Suprapubic skin (tissue), 4 donors: ENCODE data around the gene NCK2. TPM values are rescaled to one million over a fixed set of nuclear protein-coding genes. Genes with fewer than 3 reads are reported as not detected.

Experiments used
- DNase-seq, 2 donors: peaks; one replicate each; pipeline ENCODE4 v3.0.0-alpha.2; 2019; ENCODE audit warnings: low spot score in 2 of 2
- H3K27ac ChIP-seq: fragments of 200-600 bp; sonication (generic); one replicate; pipeline ENCODE4 v1.5.1; 2019
- H3K27me3 ChIP-seq: fragments of 200-600 bp; sonication (generic); one replicate; pipeline ENCODE4 v1.5.1; 2019
- H3K36me3 ChIP-seq: fragments of 200-600 bp; sonication (generic); one replicate; pipeline ENCODE4 v1.5.1; 2019
- H3K4me1 ChIP-seq: fragments of 200-600 bp; sonication (generic); one replicate; pipeline ENCODE4 v1.5.1; 2019
- H3K4me3 ChIP-seq: fragments of 200-600 bp; sonication (generic); one replicate; pipeline ENCODE4 v1.5.1; 2019; ENCODE audit warnings: mild to moderate bottlenecking
- H3K9me3 ChIP-seq: fragments of 200-600 bp; sonication (generic); one replicate; pipeline ENCODE4 v1.5.1; 2019
- EP300 ChIP-seq: sonication (generic); formaldehyde crosslinking; IDR thresholded peaks from one replicate; pipeline ENCODE4 v1.6.1; 2017; ENCODE audit warnings: antibody characterized with exemption
- POLR2A ChIP-seq, 2 donors: fragments of 450-650 bp; IDR thresholded peaks; one replicate each; pipeline ENCODE4 v1.6.1; 2017; ENCODE audit warnings: antibody characterized with exemption in 2 of 2, mild to moderate bottlenecking in 2 of 2, moderate library complexity in 2 of 2
- POLR2AphosphoS5 ChIP-seq, 3 donors: sonication (generic); formaldehyde crosslinking; IDR thresholded peaks; one replicate each; pipeline ENCODE4 v1.6.1; 2017; ENCODE audit warnings: antibody characterized with exemption in 3 of 3
- WGBS: methylation state at CpG from one replicate; pipeline ENCODE4 v1.1.5; 2018; 5-methylcytosine and 5-hydroxymethylcytosine counted together
- total RNA-seq, 4 donors: library from RNA; depleted of rRNA; stranded (reverse); fragments of >200 nt; gene quantifications; one replicate each; pipeline ENCODE4 v1.1.0, GENCODE V29; 2016
- TF ChIP-seq, protein P1 (sequence below), 2 donors: fragments of 200-600 bp in 1 of 2; fragments of 450-650 bp in 1 of 2; sonication (generic) in 1 of 2; IDR thresholded peaks; one replicate each; pipeline ENCODE4 v1.5.1; 2016 to 2019; ENCODE audit warnings: antibody characterized with exemption in 2 of 2, mild to moderate bottlenecking in 1 of 2, moderate library complexity in 1 of 2

Gene NCK2
- total RNA-seq, 4 donors from 2014 or later = 40.1 to 59.4 (median 49.2) TPM

GRCh38 chr2:105803773-105804172 is 59.1 kb downstream of the NCK2 start:
- no peak overlapping the region for H3K4me3 ChIP-seq
- 71% methylated on average over 4 of the region's 4 CpGs for WGBS
- no peak for TF ChIP-seq POLR2A (IDR thresholded peaks at IDR 0.05)
- TF ChIP-seq EP300 = no peak
- no peak for TF ChIP-seq POLR2AphosphoS5 (IDR thresholded peaks at IDR 0.05)
- TF ChIP-seq, protein P1, sequence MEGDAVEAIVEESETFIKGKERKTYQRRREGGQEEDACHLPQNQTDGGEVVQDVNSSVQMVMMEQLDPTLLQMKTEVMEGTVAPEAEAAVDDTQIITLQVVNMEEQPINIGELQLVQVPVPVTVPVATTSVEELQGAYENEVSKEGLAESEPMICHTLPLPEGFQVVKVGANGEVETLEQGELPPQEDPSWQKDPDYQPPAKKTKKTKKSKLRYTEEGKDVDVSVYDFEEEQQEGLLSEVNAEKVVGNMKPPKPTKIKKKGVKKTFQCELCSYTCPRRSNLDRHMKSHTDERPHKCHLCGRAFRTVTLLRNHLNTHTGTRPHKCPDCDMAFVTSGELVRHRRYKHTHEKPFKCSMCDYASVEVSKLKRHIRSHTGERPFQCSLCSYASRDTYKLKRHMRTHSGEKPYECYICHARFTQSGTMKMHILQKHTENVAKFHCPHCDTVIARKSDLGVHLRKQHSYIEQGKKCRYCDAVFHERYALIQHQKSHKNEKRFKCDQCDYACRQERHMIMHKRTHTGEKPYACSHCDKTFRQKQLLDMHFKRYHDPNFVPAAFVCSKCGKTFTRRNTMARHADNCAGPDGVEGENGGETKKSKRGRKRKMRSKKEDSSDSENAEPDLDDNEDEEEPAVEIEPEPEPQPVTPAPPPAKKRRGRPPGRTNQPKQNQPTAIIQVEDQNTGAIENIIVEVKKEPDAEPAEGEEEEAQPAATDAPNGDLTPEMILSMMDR (IDR thresholded peaks at IDR 0.05) = no peak
- no peaks in the 10 kb centered on the region for H3K9me3 ChIP-seq
- no peak for DNase-seq
- H3K27me3 ChIP-seq = no peaks in the 10 kb centered on the region
- H3K27ac ChIP-seq = no peak overlapping the region
- H3K4me1 ChIP-seq = peaks cover 52% of the 10 kb centered on the region
- no peaks in the 10 kb centered on the region for H3K36me3 ChIP-seq

GRCh38 chr2:105804266-105804665 is 59.6 kb downstream of the NCK2 start:
- Histone ChIP-seq H3K4me3 (no peak overlapping the region), H3K27me3 (no peaks in the 10 kb centered on the region), H3K4me1 (peaks cover 47% of the 10 kb centered on the region), H3K36me3 (no peaks in the 10 kb centered on the region), H3K9me3 (no peaks in the 10 kb centered on the region), H3K27ac (no peak overlapping the region)
- no peak for DNase-seq
- TF ChIP-seq EP300 = no peak
- TF ChIP-seq POLR2AphosphoS5 (IDR thresholded peaks at IDR 0.05) = no peak
- TF ChIP-seq, protein P1 (IDR thresholded peaks at IDR 0.05) = no peak
- TF ChIP-seq POLR2A (IDR thresholded peaks at IDR 0.05) = no peak
- WGBS = 64% methylated on average over 3 of the region's 3 CpGs

DNA sequence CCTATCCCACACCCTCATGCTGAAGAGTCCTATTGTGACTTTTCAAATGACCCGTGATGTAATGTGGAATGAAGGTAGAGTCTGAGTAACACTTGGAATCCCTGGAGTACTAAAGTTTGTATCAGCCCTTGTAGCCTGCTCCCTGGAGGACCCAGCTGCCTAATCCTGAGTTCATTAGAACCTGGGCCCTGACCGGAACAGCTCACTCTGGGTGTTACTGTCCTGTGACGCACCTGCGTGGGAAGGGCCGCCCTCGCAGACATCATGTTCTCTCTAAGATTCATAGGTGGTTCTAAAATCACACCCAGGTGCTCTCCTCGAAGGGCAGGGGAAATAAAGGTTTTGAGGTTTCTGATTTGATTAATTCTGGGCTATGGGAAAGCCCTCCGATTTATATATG is 62.3 kb downstream of the NCK2 start:
- Histone ChIP-seq H3K4me3 (no peak overlapping the region), H3K9me3 (no peaks in the 10 kb centered on the region), H3K27ac (no peak overlapping the region), H3K4me1 (peaks cover 34% of the 10 kb centered on the region), H3K27me3 (no peaks in the 10 kb centered on the region), H3K36me3 (no peaks in the 10 kb centered on the region)
- TF ChIP-seq POLR2AphosphoS5 (IDR thresholded peaks at IDR 0.05) (no peak), POLR2A (IDR thresholded peaks at IDR 0.05) (no peak), EP300 (no peak)
- TF ChIP-seq, protein P1 (IDR thresholded peaks at IDR 0.05) = no peak
- DNase-seq = no peak
- WGBS = 91% methylated on average over 5 of the region's 8 CpGs

GRCh38 chr2:105808423-105809096 is 63.8 kb downstream of the NCK2 start:
- TF ChIP-seq POLR2A (IDR thresholded peaks at IDR 0.05) (no peak), EP300 (no peak), POLR2AphosphoS5 (IDR thresholded peaks at IDR 0.05) (no peak)
- TF ChIP-seq, protein P1 (IDR thresholded peaks at IDR 0.05) = no peak
- Histone ChIP-seq H3K4me3 (no peak overlapping the region), H3K27me3 (no peaks in the 10 kb centered on the region), H3K9me3 (no peaks in the 10 kb centered on the region), H3K4me1 (peaks cover 37% of the 10 kb centered on the region), H3K36me3 (no peaks in the 10 kb centered on the region), H3K27ac (no peak overlapping the region)
- DNase-seq = no peak
- WGBS = 78% methylated on average over 8 of the region's 8 CpGs

GRCh38 chr2:105809097-105809473 is 64.4 kb downstream of the NCK2 start:
- no peak overlapping the region for H3K27ac ChIP-seq
- TF ChIP-seq POLR2A (IDR thresholded peaks at IDR 0.05) (no peak), POLR2AphosphoS5 (IDR thresholded peaks at IDR 0.05) (no peak), EP300 (no peak)
- TF ChIP-seq, protein P1 (IDR thresholded peaks at IDR 0.05) = no peak
- 80% methylated on average over 4 of the region's 4 CpGs for WGBS

More at GRCh38 chr2:105809097-105809473, 64.4 kb downstream of the NCK2 start:
- H3K4me1 ChIP-seq = peaks cover 37% of the 10 kb centered on the region
- H3K27me3 ChIP-seq = no peaks in the 10 kb centered on the region
- H3K4me3 ChIP-seq = no peak overlapping the region
- H3K9me3 ChIP-seq = no peaks in the 10 kb centered on the region
- no peak for DNase-seq
- H3K36me3 ChIP-seq = no peaks in the 10 kb centered on the region
